T-helper 1 cell treated with Interleukin-12 subunit alpha and Interleukin-12 subunit beta and Interleukin-4 antibody, amounts not matched to agents 30 μg/mL and 1 μg/mL, for 36 hours (primary cell): ENCODE results near the gene UIMC1.
"Not testable (repeated sequence)": the region's sequence is repeated elsewhere in the genome, so short reads cannot be mapped to it uniquely, and the experiment has no call there.

ENCODE experiments used
- H3K27ac Mint-ChIP-seq: one replicate; pipeline ENCODE4 v1.8.0; 2021; ENCODE audit warnings: mild to moderate bottlenecking, mixed read lengths
- H3K27me3 Mint-ChIP-seq: one replicate; pipeline ENCODE4 v1.8.0; 2021; ENCODE audit warnings: low read depth, mixed read lengths
- H3K36me3 Mint-ChIP-seq: one replicate; pipeline ENCODE4 v1.8.0; 2021; ENCODE audit warnings: low read depth, mixed read lengths
- H3K4me1 Mint-ChIP-seq: one replicate; pipeline ENCODE4 v1.8.0; 2021; ENCODE audit warnings: low read depth, mixed read lengths
- H3K4me3 Mint-ChIP-seq: one replicate; pipeline ENCODE4 v1.8.0; 2021; ENCODE audit warnings: mild to moderate bottlenecking, moderate library complexity, mixed read lengths
- H3K9me3 Mint-ChIP-seq: one replicate; pipeline ENCODE4 v1.8.0; 2021; ENCODE audit warnings: mixed read lengths

Gene UIMC1

DNA sequence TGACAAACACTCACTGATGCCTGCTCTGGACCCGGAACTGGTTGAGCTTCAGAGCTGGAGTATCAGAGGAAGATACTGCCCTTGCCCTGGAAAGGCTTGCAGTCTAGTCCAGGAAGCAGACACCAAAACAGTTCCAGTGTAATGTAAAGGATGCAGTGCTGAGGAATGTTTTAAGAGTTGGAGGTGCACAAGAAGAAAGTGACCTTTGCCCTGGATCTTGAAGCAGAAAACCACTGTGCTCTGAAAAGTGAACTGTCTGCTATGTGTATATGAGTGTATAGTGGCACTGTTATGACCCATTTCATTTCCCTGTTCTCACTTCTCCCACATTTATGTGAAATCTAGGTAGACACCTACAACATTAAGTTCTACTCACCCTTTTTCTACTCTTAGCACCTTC, 18.0 kb upstream of the UIMC1 start:
- Mint-ChIP-seq H3K4me1 (peaks cover 33% of the 10 kb centered on the region), H3K27ac (no peak overlapping the region), H3K36me3 (peaks cover 11% of the 10 kb centered on the region), H3K27me3 (no peaks in the 10 kb centered on the region), H3K4me3 (no peak overlapping the region), H3K9me3 (no peaks in the 10 kb centered on the region)

DNA sequence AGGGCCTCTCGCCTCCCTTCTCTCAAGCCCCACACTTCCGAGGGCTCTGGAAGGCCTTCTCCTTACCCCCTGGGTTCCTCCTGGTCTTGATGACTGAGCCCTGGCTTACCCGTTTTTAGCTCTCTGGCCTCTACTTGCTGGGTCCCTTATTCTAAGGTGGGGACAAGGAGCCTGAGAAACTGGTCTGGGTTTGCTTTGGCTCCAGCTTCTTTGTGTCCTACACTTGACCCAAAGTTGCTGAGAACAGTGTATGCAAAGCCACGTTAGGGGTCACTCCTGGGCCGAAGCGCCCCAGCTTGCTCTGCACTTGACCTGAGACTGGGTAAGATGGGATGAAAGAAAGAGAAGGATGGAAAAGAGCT, 16.7 kb upstream of the UIMC1 start:
- Mint-ChIP-seq H3K27me3 (no peaks in the 10 kb centered on the region), H3K9me3 (no peaks in the 10 kb centered on the region), H3K27ac (peak overlapping the region; percentile 91), H3K36me3 (peaks cover 8% of the 10 kb centered on the region), H3K4me3 (peak overlapping the region; percentile 97), H3K4me1 (peaks cover 33% of the 10 kb centered on the region)

DNA sequence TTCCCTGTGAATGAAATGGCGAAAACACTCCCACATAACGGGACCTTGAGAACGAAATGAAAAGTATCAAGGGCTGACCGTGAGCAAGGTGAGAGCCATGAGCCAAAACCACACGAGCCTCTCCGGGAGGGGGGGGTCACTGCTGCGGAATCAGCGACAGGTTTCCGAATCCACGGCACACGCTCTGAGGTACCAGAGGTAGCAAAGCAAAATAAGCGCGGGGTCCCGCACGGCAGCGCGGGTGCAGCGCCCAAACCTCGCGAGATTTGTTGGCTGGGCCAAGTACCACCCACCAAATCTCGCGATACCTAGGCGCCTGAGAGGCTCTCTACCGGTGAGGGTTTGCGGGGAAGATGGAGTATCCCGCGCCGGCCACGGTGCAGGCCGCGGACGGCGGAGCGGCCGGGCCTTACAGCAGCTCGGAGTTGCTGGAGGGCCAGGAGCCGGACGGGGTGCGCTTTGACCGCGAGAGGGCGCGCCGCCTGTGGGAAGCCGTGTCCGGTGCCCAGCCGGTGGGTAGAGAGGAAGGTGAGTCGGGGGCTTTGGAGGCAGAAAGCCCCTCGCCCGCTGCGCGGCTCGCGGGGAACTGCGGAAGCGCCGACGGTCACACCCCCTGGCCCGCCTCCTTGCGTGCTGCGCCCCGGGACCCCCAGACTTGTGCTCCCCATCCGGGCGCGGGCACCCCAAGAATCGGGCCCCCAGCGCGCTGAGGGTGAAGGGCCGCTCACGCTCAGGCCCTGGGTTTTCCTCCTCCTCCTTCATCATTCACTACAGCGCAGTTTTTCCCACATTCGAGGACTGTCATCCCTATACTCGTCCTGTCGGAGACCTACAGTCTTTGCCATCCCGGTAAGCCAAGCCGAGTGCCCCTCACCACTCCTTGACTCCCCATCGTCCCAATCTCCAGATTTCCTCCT, 16.1 kb upstream of the UIMC1 start, which contains the start of gene ZNF346:
Gene ZNF346 (plus strand): TSS at position 311 of the 917 bp plus-strand sequence. CDS start 43 bp downstream, at position 354.
- Mint-ChIP-seq H3K36me3 (peaks cover 8% of the 10 kb centered on the region), H3K9me3 (no peaks in the 10 kb centered on the region), H3K4me3 (peak within 1 kb of the TSS; percentile 97), H3K4me1 (peaks cover 33% of the 10 kb centered on the region), H3K27me3 (no peaks in the 10 kb centered on the region), H3K27ac (peak within 1 kb of the TSS; percentile 91)

DNA sequence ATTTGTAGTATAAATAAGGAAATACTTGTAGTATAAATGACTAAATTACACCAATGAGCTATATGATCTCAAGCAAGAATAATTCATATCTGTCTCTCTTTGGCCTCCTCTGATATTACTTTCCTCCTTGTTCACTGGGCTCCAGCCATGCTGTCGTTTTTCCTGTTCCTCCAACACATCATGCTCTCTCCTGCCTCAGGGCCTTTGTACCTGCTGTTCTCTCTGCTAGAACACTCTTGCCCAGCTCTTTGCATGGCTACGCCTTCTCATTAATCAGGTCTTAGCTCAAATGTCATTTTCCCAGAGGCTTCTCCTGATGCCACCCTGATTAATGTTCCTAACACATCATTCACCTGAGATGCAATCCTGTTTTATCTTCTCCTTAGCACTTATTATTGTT, 13.5 kb upstream of the UIMC1 start:
- H3K4me1 Mint-ChIP-seq = peaks cover 26% of the 10 kb centered on the region
- peaks cover 3% of the 10 kb centered on the region for H3K36me3 Mint-ChIP-seq
- H3K27me3 Mint-ChIP-seq = no peaks in the 10 kb centered on the region
- H3K9me3 Mint-ChIP-seq = no peaks in the 10 kb centered on the region
- no peak overlapping the region for H3K4me3 Mint-ChIP-seq
- no peak overlapping the region for H3K27ac Mint-ChIP-seq

DNA sequence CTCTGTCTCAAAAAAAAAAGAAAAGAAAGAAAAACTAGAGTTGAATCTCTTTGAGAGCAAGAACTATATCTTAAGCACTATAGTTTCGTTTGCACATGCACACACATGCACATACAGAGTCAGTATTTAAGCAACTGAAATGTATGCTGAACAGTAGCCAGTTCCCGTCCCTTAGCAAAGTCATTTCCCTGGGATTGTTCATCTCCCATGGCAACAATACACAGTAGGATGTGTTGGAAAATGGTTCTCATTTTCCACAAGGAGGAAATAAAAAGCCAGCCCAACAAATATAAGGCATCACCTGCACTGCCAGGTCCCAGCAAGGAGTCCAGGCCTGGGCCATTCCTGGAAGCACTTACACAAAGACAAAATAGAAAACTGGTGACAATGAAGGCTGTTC, 11.8 kb upstream of the UIMC1 start:
- Mint-ChIP-seq H3K27ac (no peak overlapping the region), H3K36me3 (peaks cover 3% of the 10 kb centered on the region)

DNA sequence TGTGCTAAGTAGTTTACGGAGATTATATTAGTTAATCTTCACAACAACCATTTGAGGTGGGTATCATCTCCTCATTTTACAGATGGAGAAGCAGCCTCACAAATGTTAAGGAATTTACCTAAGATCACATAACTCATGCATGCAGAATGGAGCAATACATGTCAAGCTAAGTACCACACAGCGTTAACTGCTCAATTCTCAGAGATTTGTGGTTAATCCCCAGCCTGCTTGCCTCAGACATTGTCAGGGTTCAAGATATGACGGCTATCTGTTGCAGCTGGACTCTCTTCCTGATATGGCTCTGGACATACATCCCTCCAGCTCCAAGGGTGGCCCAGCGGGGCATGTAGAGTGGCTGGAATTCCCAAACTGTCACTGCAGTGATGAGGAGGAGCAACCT, 8.6 kb upstream of the UIMC1 start:
- no peaks in the 10 kb centered on the region for H3K9me3 Mint-ChIP-seq
- no peaks in the 10 kb centered on the region for H3K27me3 Mint-ChIP-seq
- H3K36me3 Mint-ChIP-seq = no peaks in the 10 kb centered on the region
- H3K4me3 Mint-ChIP-seq = no peak overlapping the region
- peaks cover 3% of the 10 kb centered on the region for H3K4me1 Mint-ChIP-seq
- H3K27ac Mint-ChIP-seq = no peak overlapping the region

More for the DNA sequence above, 11.8 kb upstream of the UIMC1 start:
- Mint-ChIP-seq H3K4me3 (no peak overlapping the region), H3K4me1 (peaks cover 15% of the 10 kb centered on the region), H3K27me3 (no peaks in the 10 kb centered on the region), H3K9me3 (no peaks in the 10 kb centered on the region)

DNA sequence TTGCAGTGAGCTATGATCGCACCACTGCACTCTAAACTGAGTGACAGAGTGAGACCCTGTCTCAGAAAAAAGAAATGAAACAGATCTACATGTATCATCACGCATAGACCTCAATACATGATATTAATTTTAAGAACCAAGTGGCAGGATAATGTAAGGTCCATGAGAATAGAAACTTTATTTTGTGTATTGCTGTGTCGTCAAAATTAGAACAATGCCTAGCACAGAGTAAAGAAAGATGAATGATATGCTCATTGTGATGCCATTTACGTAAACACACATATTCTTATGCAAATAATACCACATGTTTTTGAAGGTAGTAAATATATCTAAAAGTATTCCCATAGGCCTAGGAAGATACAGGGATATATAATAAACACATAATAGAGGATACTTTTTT, 3.6 kb upstream of the UIMC1 start:
- H3K9me3 Mint-ChIP-seq = no peaks in the 10 kb centered on the region
- H3K27me3 Mint-ChIP-seq = no peaks in the 10 kb centered on the region
- no peak overlapping the region for H3K27ac Mint-ChIP-seq
- H3K4me3 Mint-ChIP-seq = no peak overlapping the region
- peaks cover 13% of the 10 kb centered on the region for H3K4me1 Mint-ChIP-seq
- H3K36me3 Mint-ChIP-seq = peaks cover 7% of the 10 kb centered on the region

DNA sequence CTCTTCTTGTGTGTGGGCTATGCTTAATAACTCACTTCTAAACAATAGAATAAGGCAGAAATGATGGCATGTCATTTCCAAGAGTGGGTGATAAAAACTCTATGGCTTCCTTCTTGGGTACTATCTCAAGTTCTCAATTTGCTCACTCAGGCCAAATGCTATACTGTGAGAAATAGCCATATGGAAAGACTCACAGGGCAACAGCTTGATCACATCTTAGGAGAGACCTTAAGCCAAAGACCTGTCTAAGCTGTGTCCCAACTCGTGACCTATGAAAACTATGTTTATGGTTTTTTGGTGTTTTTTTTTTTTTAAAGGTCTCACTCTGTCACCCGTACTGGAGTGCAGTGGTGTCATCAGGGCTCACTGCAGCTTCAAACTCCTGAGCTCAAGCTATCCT, 2.1 kb upstream of the UIMC1 start:
- Mint-ChIP-seq H3K4me1 (peaks cover 18% of the 10 kb centered on the region), H3K27ac (no peak overlapping the region), H3K4me3 (no peak overlapping the region), H3K36me3 (peaks cover 7% of the 10 kb centered on the region), H3K9me3 (no peaks in the 10 kb centered on the region), H3K27me3 (no peaks in the 10 kb centered on the region)

DNA sequence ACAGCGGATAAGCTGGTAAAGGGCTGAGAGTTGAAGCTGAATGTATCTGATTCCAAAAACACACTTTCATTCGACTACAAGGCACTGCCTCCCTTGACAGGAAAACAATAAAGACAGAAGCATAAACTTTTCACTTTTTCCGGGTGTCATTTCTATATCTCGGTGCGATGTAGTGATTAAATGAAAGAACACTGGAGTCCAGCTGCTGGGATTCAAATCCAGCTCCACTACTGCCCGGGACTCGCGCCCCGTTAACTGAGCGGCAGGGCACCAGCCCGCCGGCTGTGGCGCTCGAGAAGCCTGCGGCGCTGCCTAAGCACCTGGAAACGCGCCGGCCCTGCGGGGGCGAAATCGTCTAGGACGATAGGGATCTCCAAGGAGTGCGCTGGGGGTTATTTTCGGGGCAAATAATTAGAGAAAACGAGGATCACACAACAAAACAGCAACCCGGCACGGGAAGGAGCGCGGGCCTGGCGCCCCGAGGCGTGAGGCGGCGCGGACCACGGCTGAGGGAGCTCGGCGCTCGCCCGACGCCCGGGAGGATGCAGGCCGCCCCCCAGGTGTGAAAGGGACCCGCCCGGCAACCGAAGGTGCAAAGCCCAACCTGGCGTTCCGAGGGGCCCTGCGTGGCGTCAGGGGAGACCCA, 837 bp downstream of the UIMC1 start:
- Mint-ChIP-seq H3K9me3 (no peaks in the 10 kb centered on the region), H3K27ac (peak overlapping the region; percentile 89), H3K36me3 (peaks cover 7% of the 10 kb centered on the region), H3K27me3 (no peaks in the 10 kb centered on the region), H3K4me3 (peak overlapping the region; percentile 92), H3K4me1 (peaks cover 18% of the 10 kb centered on the region)

DNA sequence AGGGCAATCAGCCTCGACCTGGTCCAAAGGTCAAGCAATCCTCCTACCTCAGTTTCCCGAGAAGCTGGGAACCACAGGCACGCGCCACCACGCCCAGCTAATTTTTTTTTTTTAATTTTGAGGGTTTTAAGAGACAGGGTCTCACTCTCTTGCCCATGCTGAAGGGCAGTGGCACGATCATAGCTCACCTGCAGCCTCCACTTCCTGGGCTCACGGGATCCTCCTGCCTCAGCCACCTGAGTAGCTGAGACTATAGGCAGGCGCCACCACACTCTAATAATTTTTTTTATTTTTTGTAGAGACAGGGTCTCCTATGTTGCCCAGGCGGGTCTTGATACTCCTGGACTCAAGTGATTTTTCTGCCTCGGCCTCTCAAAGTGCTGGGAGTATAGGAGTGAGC, 1.6 kb downstream of the UIMC1 start:
- H3K4me1 Mint-ChIP-seq = peaks cover 18% of the 10 kb centered on the region
- H3K27me3 Mint-ChIP-seq = no peaks in the 10 kb centered on the region
- peaks cover 7% of the 10 kb centered on the region for H3K36me3 Mint-ChIP-seq
- no peaks in the 10 kb centered on the region for H3K9me3 Mint-ChIP-seq
- H3K4me3 Mint-ChIP-seq = peak overlapping the region; percentile 92
- no peak overlapping the region for H3K27ac Mint-ChIP-seq

DNA sequence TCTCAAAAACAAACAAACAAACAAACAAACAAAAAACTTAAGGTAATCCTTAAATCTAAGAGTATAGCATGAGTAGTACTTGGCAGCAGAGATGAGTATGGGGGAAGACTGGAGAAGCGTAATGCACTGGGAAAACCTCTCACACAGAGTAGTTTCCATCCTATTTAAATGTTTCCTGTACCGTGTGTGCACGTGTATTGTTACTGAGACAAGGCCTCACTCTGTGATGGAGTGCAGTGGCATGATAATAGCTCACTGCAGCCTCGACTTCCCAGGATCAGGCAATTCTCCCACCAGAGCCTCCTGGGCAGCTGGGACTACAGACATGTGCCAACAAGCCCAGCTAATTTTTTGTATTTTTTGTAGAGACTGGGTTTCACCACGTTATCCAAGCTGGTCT, 2.9 kb downstream of the UIMC1 start:
- Mint-ChIP-seq H3K27ac (no peak overlapping the region), H3K27me3 (no peaks in the 10 kb centered on the region), H3K9me3 (no peaks in the 10 kb centered on the region), H3K4me1 (peaks cover 18% of the 10 kb centered on the region), H3K36me3 (peaks cover 10% of the 10 kb centered on the region), H3K4me3 (no peak overlapping the region)

DNA sequence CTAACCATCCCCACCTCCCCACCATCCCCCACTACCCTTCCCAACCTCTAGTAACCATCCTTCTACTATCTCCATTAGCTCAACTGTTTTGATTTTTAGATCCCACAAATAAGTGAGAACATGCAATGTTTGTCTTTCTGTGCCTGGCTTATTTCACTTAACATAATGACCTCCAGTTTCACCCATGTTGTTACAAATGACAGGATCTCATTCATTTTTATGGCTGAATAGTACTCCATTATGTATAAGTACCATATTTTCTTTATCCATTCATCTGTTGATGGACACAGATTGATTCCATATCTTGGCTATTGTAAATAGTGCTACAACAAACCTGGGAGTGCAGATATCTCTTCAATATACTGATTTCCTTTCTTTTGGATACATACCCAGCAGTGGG, 7.1 kb downstream of the UIMC1 start:
- H3K27me3 Mint-ChIP-seq, H3K4me3 Mint-ChIP-seq, H3K27ac Mint-ChIP-seq, H3K9me3 Mint-ChIP-seq: not testable (repeated sequence)
- Mint-ChIP-seq H3K36me3 (peaks cover 12% of the 10 kb centered on the region), H3K4me1 (peaks cover 25% of the 10 kb centered on the region)

DNA sequence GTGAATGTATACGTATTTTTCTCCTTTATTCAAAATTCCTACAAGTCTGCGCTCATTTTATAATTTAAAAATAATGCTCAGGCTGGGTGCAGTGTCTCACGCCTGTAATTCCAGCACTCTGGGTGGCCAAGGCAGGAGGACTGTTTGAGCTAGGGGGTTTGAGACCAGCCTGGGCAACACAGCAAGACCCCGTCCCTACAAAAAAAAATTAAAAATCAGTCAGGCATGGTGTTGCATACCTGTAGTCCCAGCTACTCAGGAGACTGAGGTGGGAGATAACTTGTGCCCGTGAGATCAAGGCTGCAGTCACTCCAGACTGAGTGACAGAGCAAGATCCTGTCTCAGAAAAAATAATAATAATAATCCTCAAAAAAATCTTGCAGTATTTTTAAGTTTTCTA, 7.8 kb downstream of the UIMC1 start:
- no peaks in the 10 kb centered on the region for H3K27me3 Mint-ChIP-seq
- peaks cover 24% of the 10 kb centered on the region for H3K4me1 Mint-ChIP-seq

DNA sequence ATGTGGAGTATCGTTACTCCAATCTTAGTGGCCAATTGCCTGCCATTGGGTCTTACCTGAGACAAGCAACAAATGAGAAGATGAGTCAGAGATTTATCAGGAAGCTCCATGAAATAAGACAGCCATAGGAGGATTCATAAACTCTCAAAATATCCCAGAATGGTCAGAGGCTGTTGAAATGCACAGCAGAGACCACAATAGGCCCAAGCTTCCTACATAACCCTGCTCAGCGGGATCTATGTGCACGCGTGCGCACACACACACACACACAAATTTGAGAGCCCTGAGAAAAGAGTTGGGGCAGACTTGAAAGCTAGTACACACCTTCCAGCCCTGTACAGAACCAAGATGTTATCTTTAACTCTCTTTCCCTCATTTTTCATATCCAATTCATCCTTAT, 9.8 kb downstream of the UIMC1 start:
- H3K4me1 Mint-ChIP-seq = peaks cover 23% of the 10 kb centered on the region
- H3K9me3 Mint-ChIP-seq = peaks cover 7% of the 10 kb centered on the region
- H3K4me3 Mint-ChIP-seq = no peak overlapping the region
- peaks cover 13% of the 10 kb centered on the region for H3K36me3 Mint-ChIP-seq
- no peak overlapping the region for H3K27ac Mint-ChIP-seq
- no peaks in the 10 kb centered on the region for H3K27me3 Mint-ChIP-seq

More for the DNA sequence above, 7.8 kb downstream of the UIMC1 start:
- peaks cover 7% of the 10 kb centered on the region for H3K9me3 Mint-ChIP-seq
- no peak overlapping the region for H3K27ac Mint-ChIP-seq
- H3K4me3 Mint-ChIP-seq = no peak overlapping the region
- peaks cover 13% of the 10 kb centered on the region for H3K36me3 Mint-ChIP-seq
